HCT116 (cell line): ENCODE results near the gene ADI1. TPM values are rescaled to one million over a fixed set of nuclear protein-coding genes. Genes with fewer than 3 reads are reported as not detected.

Experiments used
- ATAC-seq: fragments of 200-7000 bp; cut with Tn5 transposase; 2 replicates; pipeline ENCODE4 v1.9.1; 2020; ENCODE audit warnings: mild to moderate bottlenecking, moderate library complexity
- BruUV-seq: library from RNA; stranded (reverse); fragments of 400-500 nt; replicated peaks from 2 replicates; lab custom pipeline; 2021; lab: Mats Ljungman, UMichigan
- CTCF ChIA-PET: fragments of 300-600 bp; sonication (Branson Sonifier 250); formaldehyde crosslinking; loops from one replicate; lab custom pipeline; 2021; ENCODE audit warnings: antibody characterized with exemption; lab: Charles Lee
- POLR2A ChIA-PET: fragments of 300-600, 350-600 bp; sonication (Branson Sonifier 250); formaldehyde crosslinking; loops from one replicate; lab custom pipeline; 2021; ENCODE audit warnings: antibody characterized with exemption; lab: Charles Lee
- RAD21 ChIA-PET, 2 experiments: fragments of 300-600 bp; sonication (Branson Sonifier 250); formaldehyde crosslinking; loops; one replicate each; lab custom pipeline; 2023; ENCODE audit warnings: low total read pairs in 2 of 2; ENCODE audit not compliant: uncharacterized antibody in 2 of 2, unreplicated experiment in 2 of 2, low non-redundant PET in 1 of 2; lab: Charles Lee
- DNase-seq: peaks from one replicate; pipeline ENCODE4 v3.0.0-alpha.2; 2010; ENCODE audit warnings: low read depth, low spot score
- H2AFZ ChIP-seq: fragments of 200-600 bp; shearing (Covaris generic), sonication (generic); 2 replicates; pipeline ENCODE4 v1.6.1; 2017; ENCODE audit warnings: low read depth, mixed run types, mixed read lengths, antibody characterized with exemption, low read length; ENCODE audit not compliant: poor library complexity, severe bottlenecking
- H3K27ac ChIP-seq: 2 replicates; pipeline ENCODE4 v1.5.1; 2012; ENCODE audit warnings: low read depth, low read length
- H3K27me3 ChIP-seq: fragments of 200-600 bp; sonication (generic); 2 replicates; pipeline ENCODE4 v1.6.1; 2016; ENCODE audit warnings: mixed run types, low read length, mixed read lengths; ENCODE audit not compliant: insufficient read depth
- H3K36me3 ChIP-seq, 2 experiments: fragments of 200-500 bp in 1 of 2; fragments of 200-600 bp in 1 of 2; sonication (Bioruptor generic) in 1 of 2; sonication (generic) in 1 of 2; 2 replicates each; pipeline versions ENCODE4 v1.5.1 to v1.6.1; 2014 to 2016; ENCODE audit warnings: low read length in 2 of 2, inconsistent platforms in 1 of 2, mixed read lengths in 1 of 2, mixed run types in 1 of 2; ENCODE audit not compliant: insufficient read depth in 2 of 2, control insufficient read depth in 1 of 2
- H3K4me1 ChIP-seq, 2 experiments: fragments of 200-600 bp in 1 of 2; sonication (generic) in 1 of 2; 2 replicates each; pipeline versions ENCODE4 v1.5.1 to v1.6.1; 2012 to 2017; ENCODE audit warnings: low read length in 2 of 2, inconsistent platforms in 1 of 2, mild to moderate bottlenecking in 1 of 2, mixed read lengths in 1 of 2, mixed run types in 1 of 2, moderate library complexity in 1 of 2; ENCODE audit not compliant: insufficient read depth in 2 of 2, control insufficient read depth in 1 of 2
- H3K4me2 ChIP-seq: fragments of 200-600 bp; sonication (generic); 2 replicates; pipeline ENCODE4 v1.6.1; 2017; ENCODE audit warnings: mixed run types, low read length, mixed read lengths
- H3K4me3 ChIP-seq, 2 experiments: fragments of 200-600 bp in 1 of 2; sonication (generic) in 1 of 2; replicated peaks in 1 of 2; 2 replicates each; pipeline ENCODE4 v1.5.1; 2011 to 2016; ENCODE audit warnings: low read length in 2 of 2, control low read depth in 1 of 2, low read depth in 1 of 2, mild to moderate bottlenecking in 1 of 2, mixed read lengths in 1 of 2, mixed run types in 1 of 2
- H3K79me2 ChIP-seq: fragments of 200-600 bp; sonication (generic); 2 replicates; pipeline ENCODE4 v1.6.1; 2017; ENCODE audit warnings: mild to moderate bottlenecking, mixed run types, low read length, moderate library complexity, mixed read lengths; ENCODE audit not compliant: insufficient read depth
- H3K9ac ChIP-seq: fragments of 200-600 bp; sonication (generic); 2 replicates; pipeline ENCODE4 v1.6.1; 2016; ENCODE audit warnings: low read length, mixed read lengths
- H3K9me2 ChIP-seq: fragments of 200-600 bp; sonication (generic), shearing (Covaris generic); 2 replicates; pipeline ENCODE4 v1.6.1; 2017; ENCODE audit warnings: mixed run types, mild to moderate bottlenecking, moderate library complexity; ENCODE audit not compliant: insufficient read depth
- H3K9me3 ChIP-seq, 2 experiments: fragments of 200-500 bp in 1 of 2; fragments of 200-600 bp in 1 of 2; sonication (Bioruptor generic) in 1 of 2; sonication (generic) in 1 of 2; 2 replicates each; pipeline ENCODE4 v1.6.1; 2014 to 2017; ENCODE audit warnings: low read length in 2 of 2, mixed read lengths in 2 of 2, inconsistent platforms in 1 of 2, low read depth in 1 of 2, mild to moderate bottlenecking in 1 of 2, mixed run types in 1 of 2, moderate library complexity in 1 of 2; ENCODE audit not compliant: control insufficient read depth in 1 of 2, insufficient read depth in 1 of 2
- H4K20me1 ChIP-seq: fragments of 200-600 bp; sonication (generic), shearing (Covaris generic); 2 replicates; pipeline ENCODE4 v1.6.1; 2017; ENCODE audit warnings: mixed run types, mild to moderate bottlenecking, moderate library complexity; ENCODE audit not compliant: insufficient read depth
- CBX3 ChIP-seq: IDR thresholded peaks from 2 replicates; pipeline ENCODE4 v1.6.1; 2012; ENCODE audit warnings: low read depth
- CEBPB ChIP-seq: IDR thresholded peaks from 2 replicates; pipeline ENCODE4 v1.6.1; 2012; ENCODE audit warnings: low read depth
- EGR1 ChIP-seq: IDR thresholded peaks from 2 replicates; pipeline ENCODE4 v1.6.1; 2012; ENCODE audit warnings: low read depth
- ELF1 ChIP-seq: IDR thresholded peaks from 2 replicates; pipeline ENCODE4 v1.6.1; 2012; ENCODE audit warnings: low read depth, borderline replicate concordance
- EZH2 ChIP-seq: fragments of 200-600 bp; sonication (generic); IDR thresholded peaks from 2 replicates; pipeline ENCODE4 v1.6.1; 2017; ENCODE audit warnings: antibody characterized with exemption, mixed run types
- EZH2phosphoT487 ChIP-seq: fragments of 200-600 bp; IDR thresholded peaks from 2 replicates; pipeline ENCODE4 v1.6.1; 2018; ENCODE audit warnings: antibody characterized with exemption, borderline replicate concordance
- FOSL1 ChIP-seq: IDR thresholded peaks from 2 replicates; pipeline ENCODE4 v1.6.1; 2012; ENCODE audit warnings: low read depth
- JUND ChIP-seq: IDR thresholded peaks from 2 replicates; pipeline ENCODE4 v1.6.1; 2012
- POLR2A ChIP-seq: IDR thresholded peaks from 2 replicates; pipeline ENCODE4 v1.7.0; 2011; ENCODE audit warnings: borderline replicate concordance; ENCODE audit not compliant: insufficient read depth, insufficient read length; ENCODE audit errors: extremely low read depth
- POLR2AphosphoS5 ChIP-seq: IDR thresholded peaks from 2 replicates; pipeline ENCODE4 v1.6.1; 2011; ENCODE audit warnings: mild to moderate bottlenecking, low read depth, low read length, moderate library complexity
- RAD21 ChIP-seq: IDR thresholded peaks from 2 replicates; pipeline ENCODE4 v1.6.1; 2012; ENCODE audit warnings: low read depth, mild to moderate bottlenecking
- SIN3A ChIP-seq: IDR thresholded peaks from 2 replicates; pipeline ENCODE4 v1.6.1; 2012; ENCODE audit warnings: low read depth
- SP1 ChIP-seq: IDR thresholded peaks from 2 replicates; pipeline ENCODE4 v1.6.1; 2012; ENCODE audit warnings: low read depth
- SRF ChIP-seq: IDR thresholded peaks from 2 replicates; pipeline ENCODE4 v1.6.1; 2012; ENCODE audit warnings: low read depth
- TCF7L2 ChIP-seq: IDR thresholded peaks from 2 replicates; pipeline ENCODE4 v1.7.0; 2011; ENCODE audit warnings: borderline replicate concordance, inconsistent platforms; ENCODE audit not compliant: insufficient read depth, insufficient read length; ENCODE audit errors: extremely low read depth
- YY1 ChIP-seq: IDR thresholded peaks from 2 replicates; pipeline ENCODE4 v1.6.1; 2011; ENCODE audit warnings: low read length, low read depth, moderate library complexity, mild to moderate bottlenecking; ENCODE audit not compliant: insufficient replicate concordance; ENCODE audit errors: extremely low read depth
- ZFX ChIP-seq: fragments of 450-650 bp; IDR thresholded peaks from 2 replicates; pipeline ENCODE4 v1.6.1; 2017
- ZNF274 ChIP-seq: fragments of 200-500 bp; sonication (Bioruptor generic); IDR thresholded peaks from 2 replicates; pipeline ENCODE4 v1.6.1; 2014; ENCODE audit warnings: mild to moderate bottlenecking, low read depth, low read length, inconsistent platforms
- intact Hi-C: fragments of 100-400 bp; cut with micrococcal nuclease; formaldehyde crosslinking; loops from 2 replicates; pipeline ENCODE4 v1.10.0; 2022
- total RNA-seq: library from RNA; stranded (reverse); gene quantifications from one replicate; pipeline ENCODE4 v1.2.1, GENCODE V29; 2021; ENCODE audit not compliant: unreplicated experiment
- TF ChIP-seq, protein P1 (sequence below): IDR thresholded peaks from 2 replicates; pipeline ENCODE4 v1.6.1; 2012
- TF ChIP-seq, protein P2 (sequence below), 3 experiments: fragments of 200-600 bp in 1 of 3; sonication (generic) in 1 of 3; IDR thresholded peaks in 2 of 3; conservative IDR thresholded peaks in 1 of 3; 2 replicates each; pipeline ENCODE4 v1.5.1; 2012 to 2017; ENCODE audit warnings: low read depth in 2 of 3, low read length in 2 of 3, antibody characterized with exemption in 1 of 3, borderline replicate concordance in 1 of 3, control low read depth in 1 of 3, mild to moderate bottlenecking in 1 of 3, mixed read lengths in 1 of 3, mixed run types in 1 of 3, moderate library complexity in 1 of 3; ENCODE audit not compliant: insufficient read depth in 1 of 3

ADI1 gene
- total RNA-seq, 1 experiment from 2014 or later: 27.0 TPM

DNA sequence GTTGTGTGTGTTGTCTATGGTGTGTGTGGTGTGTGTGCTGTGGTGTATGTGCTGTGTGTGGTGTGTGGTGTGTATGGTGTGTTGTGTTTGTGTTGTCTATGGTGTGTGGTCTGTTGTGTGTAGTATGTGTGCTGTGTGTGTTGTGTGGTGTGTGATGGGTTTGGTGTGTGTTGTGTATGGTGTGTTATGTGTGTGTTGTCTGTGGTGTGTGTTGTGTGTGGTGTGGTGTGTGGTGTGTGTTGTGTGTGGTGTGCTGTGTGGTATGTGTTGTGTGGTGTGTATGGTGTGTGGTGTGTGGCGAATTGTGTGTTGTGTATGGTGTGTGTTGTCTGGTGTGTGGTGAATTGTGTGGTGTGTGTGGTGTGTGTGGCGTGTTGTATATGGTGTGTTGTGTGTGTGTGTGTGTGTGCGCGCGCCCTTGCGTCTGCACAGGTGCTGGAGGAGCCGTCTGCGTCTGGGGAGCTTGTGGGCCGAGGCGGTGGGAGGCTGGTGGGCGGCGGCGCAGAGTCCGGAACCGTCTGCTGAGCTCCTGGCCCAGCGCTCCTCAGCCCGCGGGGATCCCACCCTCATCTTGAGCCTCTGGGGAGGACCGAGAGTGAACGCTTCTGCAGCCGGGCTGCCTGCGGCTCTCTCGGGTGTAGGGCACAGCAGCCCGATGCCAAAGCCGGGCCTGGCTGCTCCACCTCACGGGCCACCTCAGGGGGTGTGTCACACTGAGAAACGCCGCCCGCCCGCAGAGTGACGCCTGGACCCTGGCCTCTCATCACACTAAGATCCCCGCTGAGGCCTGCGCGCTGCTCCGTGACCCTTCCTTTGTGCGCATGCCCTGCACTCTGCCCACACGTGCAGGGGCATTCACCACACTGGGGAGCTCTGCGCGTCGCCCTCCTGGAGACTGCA is 8.8 kb upstream of the ADI1 start:
- Histone ChIP-seq H3K4me1 (peaks cover 0 to 5% of the 10 kb centered on the region in 2 experiments; a peak in 1 of 4 replicates), H3K4me3 (no peak overlapping the region)
- TF ChIP-seq POLR2A (no peak), YY1 (no peak)
- TF ChIP-seq, all 23 proteins: peak for 0
- H4K20me1 ChIP-seq: no peaks in the 10 kb centered on the region
- ATAC-seq: peak; percentile 24; the same call in 1 of the 2 replicates
- H3K27ac ChIP-seq: no peak overlapping the region; the same call in 1 of the 2 replicates
- no peak overlapping the region for H2AFZ ChIP-seq
- DNase-seq: no peak
- no peaks in the 10 kb centered on the region for H3K36me3 ChIP-seq
- H3K79me2 ChIP-seq: no peaks in the 10 kb centered on the region
- ChIA-PET CTCF (no interaction called here), POLR2A (no interaction called here), RAD21 (no interaction called here)
- no peak overlapping the region for H3K9ac ChIP-seq
- no peaks in the 10 kb centered on the region for H3K27me3 ChIP-seq
- no TSS peak for BruUV-seq
- H3K4me2 ChIP-seq: no peak overlapping the region
- H3K9me3 ChIP-seq: no peaks in the 10 kb centered on the region; a peak in 1 of 4 replicates
- intact Hi-C loops: no loop called here
- no peaks in the 10 kb centered on the region for H3K9me2 ChIP-seq

DNA sequence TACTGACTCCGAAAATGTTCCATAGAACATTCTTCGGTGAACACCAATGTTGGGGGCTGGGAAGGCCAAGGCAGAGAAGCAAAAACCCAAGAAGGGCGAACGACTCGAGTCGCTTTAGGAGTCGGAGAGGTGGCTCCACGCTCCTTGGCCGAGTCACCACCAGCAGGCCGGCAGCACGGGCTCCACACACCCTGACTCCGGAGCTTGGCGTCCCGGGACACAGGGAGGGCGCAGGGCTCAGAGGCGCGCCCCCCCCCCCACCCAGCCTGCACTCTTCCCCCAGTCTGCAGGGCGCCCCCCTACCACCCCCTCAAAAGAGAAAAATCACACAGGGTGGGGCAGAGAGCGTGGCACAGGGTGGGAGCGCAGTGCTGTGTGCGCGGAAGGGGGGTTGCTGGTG is 7.5 kb upstream of the ADI1 start:
- POLR2A ChIA-PET: no interaction called here

More for the DNA sequence above, 7.5 kb upstream of the ADI1 start:
- H2AFZ ChIP-seq: no peak overlapping the region
- H3K9me3 ChIP-seq: no peaks in the 10 kb centered on the region; a peak in 1 of 4 replicates
- no peaks in the 10 kb centered on the region for H3K27me3 ChIP-seq
- no peak overlapping the region for H3K9ac ChIP-seq
- H3K79me2 ChIP-seq: no peaks in the 10 kb centered on the region
- ATAC-seq (0 out of 2 replicates have a peak, but pooled peaks have one; percentile 7), DNase-seq (no peak)
- peaks cover 0 to 5% of the 10 kb centered on the region in 2 experiments; a peak in 1 of 4 replicates for H3K4me1 ChIP-seq
- intact Hi-C loops: no loop called here
- TF ChIP-seq, protein P1, sequence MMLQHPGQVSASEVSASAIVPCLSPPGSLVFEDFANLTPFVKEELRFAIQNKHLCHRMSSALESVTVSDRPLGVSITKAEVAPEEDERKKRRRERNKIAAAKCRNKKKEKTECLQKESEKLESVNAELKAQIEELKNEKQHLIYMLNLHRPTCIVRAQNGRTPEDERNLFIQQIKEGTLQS: no peak
- no peak for TF ChIP-seq TCF7L2
- no peak for TF ChIP-seq EZH2
- TF ChIP-seq FOSL1: no peak
- no peak for TF ChIP-seq RAD21
- TF ChIP-seq JUND: no peak
- TF ChIP-seq EGR1: no peak
- TF ChIP-seq ZNF274: no peak
- TF ChIP-seq SIN3A: no peak
- TF ChIP-seq POLR2A: no peak
- no peak for TF ChIP-seq SRF
- TF ChIP-seq, protein P2, sequence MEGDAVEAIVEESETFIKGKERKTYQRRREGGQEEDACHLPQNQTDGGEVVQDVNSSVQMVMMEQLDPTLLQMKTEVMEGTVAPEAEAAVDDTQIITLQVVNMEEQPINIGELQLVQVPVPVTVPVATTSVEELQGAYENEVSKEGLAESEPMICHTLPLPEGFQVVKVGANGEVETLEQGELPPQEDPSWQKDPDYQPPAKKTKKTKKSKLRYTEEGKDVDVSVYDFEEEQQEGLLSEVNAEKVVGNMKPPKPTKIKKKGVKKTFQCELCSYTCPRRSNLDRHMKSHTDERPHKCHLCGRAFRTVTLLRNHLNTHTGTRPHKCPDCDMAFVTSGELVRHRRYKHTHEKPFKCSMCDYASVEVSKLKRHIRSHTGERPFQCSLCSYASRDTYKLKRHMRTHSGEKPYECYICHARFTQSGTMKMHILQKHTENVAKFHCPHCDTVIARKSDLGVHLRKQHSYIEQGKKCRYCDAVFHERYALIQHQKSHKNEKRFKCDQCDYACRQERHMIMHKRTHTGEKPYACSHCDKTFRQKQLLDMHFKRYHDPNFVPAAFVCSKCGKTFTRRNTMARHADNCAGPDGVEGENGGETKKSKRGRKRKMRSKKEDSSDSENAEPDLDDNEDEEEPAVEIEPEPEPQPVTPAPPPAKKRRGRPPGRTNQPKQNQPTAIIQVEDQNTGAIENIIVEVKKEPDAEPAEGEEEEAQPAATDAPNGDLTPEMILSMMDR (IDR thresholded peaks at IDR 0.05 in 2 of 3, conservative IDR thresholded peaks at IDR 0.05 in 1 of 3; ENCODE audit: borderline replicate concordance in 1 of 3, insufficient read depth in 1 of 3, low read depth in 2 of 3, low read length in 2 of 3): no peak
- TF ChIP-seq POLR2AphosphoS5: no peak
- no peak for TF ChIP-seq YY1
- no peak for TF ChIP-seq CEBPB
- TF ChIP-seq ZFX: no peak
- no peak for TF ChIP-seq SP1
- no peak for TF ChIP-seq EZH2phosphoT487
- no peak for TF ChIP-seq CBX3
- TF ChIP-seq ELF1: no peak
- no TSS peak for BruUV-seq
- no peak overlapping the region for H3K27ac ChIP-seq
- ChIA-PET CTCF (no interaction called here), RAD21 (no interaction called here)
- H3K4me2 ChIP-seq: no peak overlapping the region
- no peak overlapping the region for H3K4me3 ChIP-seq
- no peaks in the 10 kb centered on the region for H3K36me3 ChIP-seq
- H4K20me1 ChIP-seq: no peaks in the 10 kb centered on the region
- H3K9me2 ChIP-seq: no peaks in the 10 kb centered on the region
